HG03457 (cell line): Measurements from ENCODE around the gene LRATD1.
"Not testable (repeated sequence)": the region's sequence is repeated elsewhere in the genome, so short reads cannot be mapped to it uniquely, and the experiment has no call there.

Source experiments
- ATAC-seq: cut with Tn5 transposase; IDR thresholded peaks from one replicate; pipeline ENCODE4 v1.9.1; 2021; ENCODE audit warnings: moderate number of reproducible peaks; ENCODE audit not compliant: unreplicated experiment

Gene LRATD1

DNA sequence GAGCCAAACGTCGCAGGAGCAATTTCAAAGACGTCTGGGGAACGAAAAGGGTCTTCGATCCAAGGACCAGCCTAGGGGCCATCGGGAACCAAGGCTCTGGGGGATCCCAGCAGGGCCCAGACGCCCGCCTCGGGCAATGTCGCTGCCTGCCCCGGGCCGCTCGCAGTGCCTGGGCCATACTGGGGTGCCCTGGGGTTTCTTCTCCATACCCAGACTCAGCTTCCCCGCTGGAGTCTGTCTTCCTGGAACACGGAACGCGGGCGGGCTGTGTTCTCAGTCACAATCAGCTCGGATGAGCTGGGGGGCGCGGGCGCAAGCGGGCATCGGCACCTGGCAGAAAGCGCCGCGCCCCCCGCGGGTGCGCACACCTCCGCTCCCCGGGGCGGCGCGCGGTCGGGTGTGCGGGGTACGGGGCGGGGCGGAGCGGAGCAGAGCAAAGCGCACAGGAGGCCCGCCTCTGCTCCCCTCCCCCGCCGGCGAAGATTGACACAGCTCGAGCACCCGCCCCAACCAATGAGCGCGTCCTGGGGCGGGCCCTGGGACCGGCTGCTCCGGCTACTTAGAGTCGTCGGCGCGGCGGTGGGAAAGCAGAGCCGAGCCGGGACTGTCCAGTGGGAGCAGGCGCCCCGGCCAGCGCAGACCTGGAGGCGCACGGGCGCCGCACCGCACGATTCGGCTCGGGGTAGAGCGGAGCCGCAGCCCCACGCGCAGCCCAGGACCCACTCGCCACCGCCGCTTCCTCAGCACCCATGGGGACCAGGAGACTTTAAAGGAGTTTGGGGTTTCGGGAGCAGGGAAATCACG is at the start of gene LRATD1:
Gene LRATD1, plus strand, starts transcription at position 585 of the 804 bp plus-strand sequence. CDS start 1,263 bp downstream, outside the sequence.
- no peak for ATAC-seq

DNA sequence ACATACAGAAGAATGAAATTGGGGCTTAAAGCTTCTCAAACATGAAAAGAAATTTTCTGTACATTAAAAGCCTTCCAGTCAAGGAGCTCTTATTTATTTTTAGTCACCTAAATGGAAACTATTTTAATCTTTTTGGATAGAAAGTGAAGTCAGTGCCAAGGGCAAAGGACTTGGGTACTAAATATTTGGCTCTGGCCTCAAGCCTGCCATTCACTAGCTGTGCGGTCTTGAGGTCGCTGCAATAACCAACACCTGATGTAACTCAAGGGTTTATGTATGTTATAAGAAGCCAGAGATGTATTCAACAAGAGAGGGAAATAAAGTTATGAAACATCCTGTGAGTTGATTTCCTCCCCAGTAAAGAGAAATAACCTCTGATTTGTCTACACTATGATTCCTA is 49.5 kb upstream of the LRATD1 start:
- ATAC-seq: no peak

- ATAC-seq: no peak
These were observed 48.7 kb upstream of the LRATD1 start for GRCh38 chr2:14583802-14584201.

DNA sequence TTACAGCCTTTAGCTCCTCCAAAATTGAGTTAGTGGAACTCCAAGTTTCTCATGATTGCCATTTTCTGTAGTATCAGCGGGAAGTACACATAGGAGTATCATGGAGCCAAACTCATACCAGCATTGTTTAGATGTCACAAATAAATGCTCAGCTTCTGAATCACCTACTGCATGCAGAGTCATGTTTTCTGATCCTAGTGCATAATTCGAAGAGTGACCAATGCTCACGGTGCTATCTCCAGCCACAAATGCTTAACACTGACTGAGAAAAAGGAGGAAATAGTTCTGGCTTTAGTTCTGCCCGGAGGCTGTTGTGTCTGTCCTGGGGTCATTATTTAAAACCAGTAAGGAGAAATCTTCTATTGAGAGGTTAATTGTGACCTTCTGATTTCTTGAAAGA is 45.4 kb upstream of the LRATD1 start:
- no peak for ATAC-seq

DNA sequence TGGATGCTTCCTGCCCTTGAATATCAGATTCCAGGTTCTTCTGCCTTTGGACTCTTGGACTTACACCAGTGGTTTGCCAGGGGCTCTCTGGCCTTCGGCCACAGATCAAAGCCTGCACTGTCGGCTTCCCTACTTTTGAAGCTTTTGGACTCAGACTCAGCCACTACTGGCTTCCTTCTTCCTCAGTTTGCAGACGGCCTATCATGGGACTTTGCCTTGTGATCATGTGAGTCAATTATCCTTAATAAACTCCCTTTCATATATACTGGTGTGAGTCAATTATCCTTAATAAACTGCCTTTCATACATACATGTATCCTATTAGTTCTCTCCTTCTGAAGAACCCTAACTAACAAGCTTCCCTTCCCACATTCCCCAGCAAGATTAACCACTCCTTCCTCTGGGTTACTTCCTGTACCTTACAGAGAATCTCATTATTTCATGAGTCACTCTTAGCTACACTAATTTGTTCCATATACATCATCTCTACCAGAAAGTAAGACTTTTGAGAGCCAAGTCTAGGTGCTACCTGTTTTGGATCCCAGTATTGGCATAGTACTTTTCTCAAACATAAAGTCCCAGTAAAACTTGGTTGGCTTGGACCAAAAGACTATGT is 31.3 kb upstream of the LRATD1 start:
- no peak for ATAC-seq

DNA sequence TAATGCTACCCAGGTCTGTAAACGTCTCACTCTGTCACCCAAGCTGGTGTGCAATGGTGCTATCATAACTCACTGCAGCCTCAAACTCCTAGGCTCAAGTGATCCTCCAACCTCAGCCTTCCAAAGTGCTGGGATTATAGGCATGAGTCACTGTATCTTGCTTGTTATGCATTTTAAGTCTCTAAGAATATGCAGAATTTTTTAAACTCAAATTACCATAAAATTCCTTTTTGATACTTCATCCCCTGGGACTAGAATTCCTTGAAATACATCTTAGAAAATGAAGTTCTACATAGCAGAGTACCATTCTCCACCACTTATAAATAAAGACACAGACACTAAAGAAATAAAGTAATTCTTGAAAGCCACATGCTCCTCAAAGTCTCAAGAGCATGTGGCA is 30.2 kb upstream of the LRATD1 start:
- ATAC-seq: no peak

- ATAC-seq: no peak
These were observed 28.8 kb upstream of the LRATD1 start for GRCh38 chr2:14603676-14604075.

- no peak for ATAC-seq
These were observed 24.3 kb upstream of the LRATD1 start for GRCh38 chr2:14608245-14608644.

DNA sequence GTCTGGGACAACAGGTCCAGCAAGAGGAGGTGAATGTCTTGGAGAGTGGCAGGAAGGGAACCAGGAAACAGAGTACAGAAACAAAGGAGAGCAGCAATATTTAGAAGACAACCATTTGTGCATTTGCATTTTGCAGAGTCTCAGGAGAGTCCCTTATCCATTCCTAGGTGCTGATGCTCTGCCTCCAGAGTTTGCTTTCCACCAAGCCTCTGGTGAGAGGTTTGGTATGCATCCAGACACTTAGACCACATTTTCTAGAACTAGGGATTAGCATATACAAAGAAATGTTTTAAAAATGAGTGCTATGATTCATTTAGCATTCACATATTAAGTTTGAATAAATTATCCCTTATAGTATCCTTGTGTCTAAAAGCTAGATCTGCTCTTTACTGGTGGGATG is 18.5 kb upstream of the LRATD1 start:
- no peak for ATAC-seq

- ATAC-seq: no peak
These were observed 17.4 kb upstream of the LRATD1 start for GRCh38 chr2:14615121-14615520.

DNA sequence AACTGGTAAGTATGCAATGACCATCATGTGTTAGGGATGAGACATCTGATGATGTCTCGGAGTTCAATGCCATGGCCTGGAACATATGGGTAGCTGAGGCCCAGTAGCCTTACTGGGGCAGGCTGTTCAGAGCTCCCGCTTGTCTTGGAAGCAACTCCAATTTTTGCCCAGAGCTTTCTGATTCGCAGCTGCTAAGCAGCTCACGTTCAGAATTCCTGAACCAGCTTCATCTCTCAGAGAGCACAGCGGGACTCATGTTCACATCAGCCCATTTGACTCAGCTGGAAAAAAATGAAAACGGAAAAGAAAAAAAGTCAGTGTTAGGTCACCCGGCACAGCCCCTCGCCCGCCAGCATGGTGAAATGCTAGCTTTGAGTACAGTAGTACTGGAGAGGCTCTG is 16.8 kb upstream of the LRATD1 start:
- ATAC-seq: no peak

DNA sequence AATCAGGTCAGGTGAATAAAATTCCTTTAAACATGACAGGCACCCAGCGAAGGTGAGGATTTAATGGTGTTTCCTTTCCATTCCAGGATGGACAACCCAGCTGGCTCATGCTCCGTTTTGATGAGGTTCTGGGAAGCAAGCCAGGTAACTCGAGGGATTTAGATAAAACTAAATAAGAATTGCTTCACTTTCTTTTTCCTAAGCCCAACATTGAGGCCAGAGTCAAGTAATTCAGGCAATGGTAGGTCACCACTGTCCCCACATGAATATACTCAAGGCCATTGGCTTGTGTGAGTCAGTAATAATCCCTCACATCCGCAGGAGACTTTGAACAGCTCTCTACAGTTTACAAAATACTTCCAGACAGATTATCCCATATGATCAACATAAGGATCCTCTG is 16.2 kb upstream of the LRATD1 start:
- ATAC-seq: no peak

DNA sequence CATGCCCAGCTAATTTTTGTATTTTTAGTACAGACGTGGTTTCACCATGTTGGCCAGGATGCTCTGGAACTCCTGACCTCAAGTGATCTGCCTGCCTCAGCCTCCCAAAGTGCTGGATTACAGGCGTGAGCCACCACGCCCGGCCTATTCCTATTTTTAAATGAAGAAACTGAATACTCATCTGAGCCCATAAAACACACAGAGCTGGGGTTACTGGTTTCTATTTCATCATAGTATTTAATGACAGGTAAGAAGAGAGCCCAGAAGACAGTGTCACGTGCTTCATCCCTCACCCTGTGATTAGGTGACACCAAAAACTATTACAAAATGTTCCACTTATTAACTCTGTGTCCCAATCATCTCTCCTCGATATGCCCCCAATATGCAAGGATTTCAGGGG is 15.6 kb upstream of the LRATD1 start:
- ATAC-seq: no peak

GRCh38 chr2:14619441-14619840 is 13.1 kb upstream of the LRATD1 start:
- no peak for ATAC-seq

DNA sequence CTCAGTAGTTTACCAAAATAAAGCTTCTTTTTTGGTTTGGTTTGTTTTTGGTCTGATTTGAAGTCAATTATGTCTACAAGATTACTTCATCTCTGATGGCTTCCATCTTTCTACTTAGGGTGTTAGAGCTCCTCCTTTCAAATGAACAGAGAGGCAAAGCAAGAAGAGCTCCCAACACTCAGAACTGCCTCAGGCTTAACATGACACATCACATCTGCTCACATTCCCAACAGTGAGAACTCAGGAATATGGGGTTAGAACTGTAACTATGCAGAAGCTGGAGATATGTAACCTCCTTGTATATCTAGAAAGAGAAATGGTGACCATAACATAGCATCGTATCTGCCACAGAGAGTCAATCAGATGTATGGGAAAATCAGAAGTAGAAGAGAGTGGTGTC is 11.4 kb upstream of the LRATD1 start:
- no peak for ATAC-seq

- ATAC-seq: no peak
These were observed 10.5 kb upstream of the LRATD1 start for GRCh38 chr2:14621906-14622549.

DNA sequence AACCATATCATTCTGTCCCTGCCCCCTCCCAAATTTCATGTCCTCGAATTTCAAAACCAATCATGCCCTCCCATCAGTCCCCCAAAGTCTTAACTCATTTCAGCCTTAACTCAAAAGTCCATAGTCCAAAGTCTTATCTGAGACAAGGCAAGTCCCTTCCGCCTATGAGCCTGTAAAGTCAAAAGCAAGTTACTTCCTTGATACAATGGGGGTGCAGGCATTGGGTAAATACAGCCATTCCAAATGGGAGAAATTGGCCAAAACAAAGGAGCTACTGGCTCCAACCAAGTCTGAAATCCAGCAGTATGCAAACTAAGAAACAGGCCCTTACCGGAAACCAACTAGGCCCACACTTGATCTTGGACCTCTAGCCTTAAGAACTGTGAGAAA is 10.0 kb upstream of the LRATD1 start:
- not testable (repeated sequence) for ATAC-seq

GRCh38 chr2:14623237-14623636 is 9.3 kb upstream of the LRATD1 start:
- no peak for ATAC-seq

- ATAC-seq: no peak
These were observed 5.6 kb upstream of the LRATD1 start for GRCh38 chr2:14626873-14627272.

- ATAC-seq: no peak
These were observed 3.6 kb upstream of the LRATD1 start for GRCh38 chr2:14628901-14629300.

GRCh38 chr2:14631406-14632040 is 994 bp upstream of the LRATD1 start:
- no peak for ATAC-seq

GRCh38 chr2:14633061-14633460 is 544 bp downstream of the LRATD1 start:
- ATAC-seq: no peak
